Stimulated activated CD4-positive, alpha-beta T cell treated with anti-CD3 and anti-CD28 coated beads, Interleukin-15, amount 100 ng/mL, for 24 hours (primary cell): Measurements from ENCODE around the gene KLRG1.

ENCODE experiments used
- DNase-seq: peaks from one replicate; pipeline ENCODE4 v3.0.0-alpha.2; 2020

The KLRG1 gene

GRCh38 chr12:8987163-8987562, 2.2 kb upstream of the KLRG1 start:
- DNase-seq, result no peak

GRCh38 chr12:8987685-8988084, 1.7 kb upstream of the KLRG1 start:
- no peak for DNase-seq

GRCh38 chr12:8991371-8992345, 2.3 kb downstream of the KLRG1 start:
- DNase-seq, result no peak

- DNase-seq, result no peak
Observed at GRCh38 chr12:8993827-8994226, 4.5 kb downstream of the KLRG1 start.

GRCh38 chr12:8995021-8995775, 5.9 kb downstream of the KLRG1 start:
- DNase-seq, result no peak

DNA sequence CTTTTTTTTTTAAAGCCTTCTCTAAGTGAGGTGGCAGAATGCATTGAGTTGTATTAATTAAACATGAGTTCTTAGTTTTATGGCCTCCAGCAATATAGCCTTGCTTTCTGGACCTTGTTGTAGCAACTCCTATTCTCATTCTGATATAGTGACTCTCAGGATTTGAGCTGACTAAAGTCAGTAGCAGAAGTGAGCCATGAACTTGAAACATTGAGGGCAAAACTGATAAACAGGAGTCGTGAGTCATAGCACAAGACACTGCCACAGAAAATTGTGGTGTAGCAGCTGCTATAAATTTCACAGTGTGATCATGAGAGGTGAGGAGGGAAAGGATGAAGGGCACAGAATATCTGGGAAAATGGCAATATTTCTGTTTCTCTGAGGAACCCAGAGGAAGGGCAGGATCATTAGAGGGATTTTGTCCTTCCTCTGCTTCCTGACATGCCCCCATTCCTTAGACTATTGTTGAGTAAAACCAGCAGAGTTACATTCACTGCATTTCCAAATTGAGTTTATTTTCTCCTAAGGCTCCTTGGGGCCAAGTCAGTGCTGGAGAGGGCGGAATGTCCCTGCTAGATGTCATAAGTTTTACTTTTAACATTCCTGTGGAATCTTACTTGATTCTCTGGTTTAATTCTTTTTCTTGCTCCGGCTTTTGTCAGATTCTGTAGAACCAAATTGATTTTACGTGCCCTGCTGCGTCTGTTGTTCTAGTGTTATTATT, 7.5 kb downstream of the KLRG1 start:
- DNase-seq, result peak; percentile 46

DNA sequence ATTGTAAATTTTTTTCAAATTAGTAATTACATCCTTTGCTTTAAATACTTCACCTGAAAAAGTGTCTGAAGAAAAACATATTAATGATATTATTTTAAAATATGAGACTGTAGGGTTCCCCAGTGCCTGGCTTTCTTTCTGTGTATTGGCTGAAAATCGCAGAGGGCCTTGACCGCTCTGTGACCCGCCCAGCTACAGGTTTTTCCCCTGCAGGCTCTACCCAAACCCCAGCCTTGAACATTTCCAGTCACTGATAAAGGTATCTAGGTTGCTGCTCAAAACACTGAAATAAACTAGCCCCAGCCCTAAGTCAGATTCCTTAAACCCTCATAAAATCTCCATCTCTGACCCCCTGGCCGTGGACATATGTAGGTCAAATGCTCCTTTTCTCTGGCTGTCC, 11.9 kb downstream of the KLRG1 start:
- no peak for DNase-seq

DNA sequence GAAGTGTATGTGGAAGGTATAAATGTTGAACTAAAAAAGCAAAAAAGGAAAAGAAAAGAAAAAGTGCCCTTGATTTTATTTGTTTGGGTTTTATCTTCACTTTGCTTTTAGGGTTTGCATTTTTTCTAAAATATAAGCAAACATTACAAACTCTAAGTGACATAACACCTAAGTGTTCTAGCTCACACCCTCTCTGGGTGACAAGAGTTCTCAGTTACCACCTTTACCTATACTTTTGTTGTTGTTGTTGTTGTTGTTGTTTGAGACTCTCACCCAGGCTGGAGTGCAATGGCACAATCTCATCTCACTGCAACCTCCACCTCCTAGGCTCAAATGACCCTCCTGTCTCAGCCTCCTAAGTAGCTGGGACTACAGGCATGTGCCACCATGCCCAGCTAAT, 13.0 kb downstream of the KLRG1 start:
- no peak for DNase-seq

DNA sequence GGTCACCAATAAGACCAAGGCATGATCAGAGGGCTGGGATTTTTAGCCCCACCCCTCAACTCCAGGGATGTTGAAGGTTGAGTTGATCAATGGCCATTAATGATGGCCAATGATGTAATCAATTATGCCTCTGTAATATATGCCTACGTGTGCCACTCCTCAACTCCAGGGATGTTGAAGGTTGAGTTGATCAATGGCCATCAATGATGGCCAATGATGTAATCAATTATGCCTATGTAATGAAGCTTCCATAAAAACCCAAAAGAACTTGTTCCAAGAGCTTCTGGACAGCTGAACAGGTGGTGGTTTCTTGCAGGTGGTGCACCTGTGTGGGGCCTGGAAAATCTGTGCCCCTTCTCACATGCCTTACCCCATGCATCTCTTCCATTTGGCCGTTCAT, 33.2 kb downstream of the KLRG1 start:
- DNase-seq, result no peak

DNA sequence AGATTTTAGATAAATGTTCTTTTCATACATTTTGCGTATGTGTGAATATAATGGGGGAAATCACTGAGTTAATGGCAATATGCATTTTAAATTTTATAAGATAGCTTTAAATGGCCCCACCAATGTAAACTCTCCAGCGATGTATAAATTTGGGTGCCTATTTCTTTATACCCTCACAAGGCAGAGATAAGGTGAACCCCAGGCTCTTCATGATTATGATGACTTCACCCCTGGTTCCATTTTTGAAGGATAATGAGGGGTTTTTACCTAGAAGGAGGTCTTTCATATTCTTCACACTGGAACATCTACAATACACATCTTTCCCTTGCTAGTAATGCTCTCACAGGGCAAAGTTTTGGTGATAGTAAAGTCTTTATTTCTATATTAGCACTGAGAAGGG, 35.2 kb downstream of the KLRG1 start:
- no peak for DNase-seq

DNA sequence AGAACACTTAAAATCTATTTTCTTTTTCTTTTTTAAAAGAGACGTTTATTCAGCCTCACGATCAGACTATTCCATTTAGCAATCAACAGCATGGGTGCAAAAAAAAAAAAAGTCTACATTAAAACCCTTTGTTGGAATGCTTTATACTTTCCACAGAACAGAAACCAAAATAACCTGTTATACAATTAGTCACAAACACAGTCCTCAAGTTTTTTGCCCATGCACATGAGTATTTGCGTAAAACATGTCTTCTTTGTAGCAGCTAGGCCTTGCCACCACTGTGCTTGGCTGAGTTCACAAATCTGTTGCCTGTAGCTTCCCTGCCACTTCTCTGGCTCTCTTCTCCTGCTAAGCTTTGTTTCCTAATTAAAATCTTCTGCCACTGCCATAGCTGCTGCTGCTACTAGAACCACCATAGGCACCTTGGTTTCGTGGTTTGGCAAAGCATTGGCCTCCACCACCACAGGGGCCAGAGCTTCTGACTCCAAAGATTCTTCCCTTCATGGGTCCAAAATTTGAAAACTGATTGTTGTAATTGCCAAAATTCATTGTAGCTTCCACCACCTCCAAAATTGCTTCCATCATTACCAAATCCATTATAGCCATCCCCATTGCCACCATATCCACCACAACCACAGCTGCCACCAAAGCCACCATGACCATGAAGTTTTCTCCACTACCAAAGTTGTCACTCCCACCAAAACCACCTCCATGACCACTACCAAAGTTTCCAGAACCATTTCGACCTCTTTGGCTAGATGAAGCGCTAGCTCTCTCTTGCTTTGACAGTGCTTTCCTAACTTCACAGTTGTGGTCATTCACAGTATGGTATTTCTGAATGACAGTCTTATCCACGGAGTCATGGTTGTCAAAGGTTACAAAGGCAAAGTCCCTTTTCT, 38.1 kb downstream of the KLRG1 start:
- peak; percentile 62 for DNase-seq

GRCh38 chr12:9030776-9031175, 41.4 kb downstream of the KLRG1 start:
- DNase-seq, result no peak

- no peak for DNase-seq
Observed at GRCh38 chr12:9032202-9032964, 43.0 kb downstream of the KLRG1 start.

- DNase-seq, result no peak
Observed at GRCh38 chr12:9033265-9033887, 44.0 kb downstream of the KLRG1 start.

- DNase-seq, result no peak
Observed at GRCh38 chr12:9034095-9034494, 44.7 kb downstream of the KLRG1 start.

DNA sequence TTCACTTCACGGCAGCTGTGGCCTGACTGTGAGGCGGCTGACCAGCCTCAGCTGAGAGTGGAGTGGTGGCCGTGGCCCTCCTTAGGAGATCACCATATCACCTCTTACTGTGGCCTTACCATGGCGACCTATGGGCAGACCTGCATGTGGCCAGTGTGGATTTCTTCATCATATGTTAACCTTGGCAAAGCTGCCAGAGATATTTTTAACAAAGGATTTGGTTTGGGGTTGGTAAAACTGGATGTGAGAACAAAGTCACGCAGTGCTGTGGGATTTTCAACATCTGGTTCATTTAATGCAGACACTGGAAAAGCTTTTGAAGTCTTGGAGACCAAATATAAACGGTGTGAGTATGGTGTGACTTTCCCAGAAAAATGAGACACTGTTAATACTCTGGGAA, 46.9 kb downstream of the KLRG1 start:
- no peak for DNase-seq

DNA sequence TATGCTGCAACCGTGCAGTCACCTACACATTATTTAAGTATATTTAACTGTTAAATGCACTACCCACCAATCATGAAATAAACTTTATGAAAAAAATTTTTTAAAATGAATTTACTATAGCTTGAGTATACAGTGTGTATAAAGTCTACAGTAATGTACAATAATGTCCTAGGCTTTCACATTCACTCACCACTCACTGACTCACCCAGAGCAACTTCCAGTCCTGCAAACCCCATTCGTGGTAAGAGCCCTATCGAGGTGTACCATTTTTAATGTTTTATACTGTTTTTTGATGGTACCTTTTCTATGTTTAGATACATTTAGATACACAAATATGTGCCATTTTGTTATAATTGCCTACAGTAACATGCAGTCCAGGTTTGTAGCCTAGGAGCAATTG, 48.1 kb downstream of the KLRG1 start:
- peak; percentile 21 for DNase-seq

DNA sequence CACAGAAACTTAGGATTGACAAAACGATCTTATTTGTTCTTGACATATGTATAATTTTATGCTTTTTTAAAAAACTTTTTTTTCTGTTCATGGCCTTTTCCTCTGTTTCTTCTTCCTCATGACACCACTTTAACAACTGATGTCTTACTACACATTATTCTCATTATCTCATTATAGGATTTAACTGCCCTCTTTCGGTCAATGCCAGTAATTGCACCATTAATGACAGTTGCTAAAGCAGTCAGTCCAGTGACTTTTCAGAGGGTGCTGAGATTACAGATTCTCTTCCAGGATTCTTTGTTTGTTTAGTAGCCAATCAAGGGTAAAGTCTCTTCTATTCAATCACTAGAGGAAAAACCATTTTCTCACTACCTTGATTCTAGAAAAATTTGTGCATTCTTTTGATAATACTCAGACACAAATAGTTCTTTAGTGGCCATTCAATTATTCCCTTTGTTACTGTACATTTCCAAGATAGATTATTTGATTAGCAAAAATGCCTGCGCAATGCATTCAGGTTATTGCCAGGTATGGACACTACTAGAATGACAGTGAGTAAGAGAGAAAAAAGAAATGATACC, 50.1 kb downstream of the KLRG1 start:
- no peak for DNase-seq

DNA sequence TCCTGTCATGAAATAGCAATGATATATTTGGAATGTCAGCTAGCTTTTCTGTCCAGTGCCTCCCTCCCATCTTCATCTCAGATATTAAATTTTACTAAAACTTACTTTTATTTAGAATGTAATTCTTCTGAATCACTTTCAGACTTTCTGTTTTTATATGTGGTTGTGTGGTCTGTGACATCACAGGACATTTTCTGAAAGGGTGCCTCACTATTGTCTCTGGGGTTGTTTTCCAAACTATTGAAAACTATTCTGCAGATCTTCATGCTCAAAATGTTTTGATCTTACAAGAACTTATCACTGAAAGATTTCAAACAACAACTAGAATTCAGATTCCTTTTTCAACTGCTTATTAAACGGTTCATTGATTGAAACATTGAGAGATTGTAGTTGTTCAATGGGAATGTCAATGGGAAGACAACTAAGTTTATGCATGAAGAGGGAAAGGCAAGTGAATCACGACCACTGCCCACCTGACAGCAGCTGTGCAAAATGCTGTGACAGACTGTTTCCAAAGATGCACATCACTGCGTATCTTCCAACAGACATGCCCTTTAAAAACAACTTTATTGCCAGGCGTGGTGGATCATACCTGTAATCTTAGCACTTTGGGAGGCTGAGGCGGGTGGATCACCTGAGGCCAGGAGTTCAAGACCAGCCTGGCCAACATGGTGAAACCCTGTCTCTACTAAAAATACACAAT, 51.3 kb downstream of the KLRG1 start:
- no peak for DNase-seq

DNA sequence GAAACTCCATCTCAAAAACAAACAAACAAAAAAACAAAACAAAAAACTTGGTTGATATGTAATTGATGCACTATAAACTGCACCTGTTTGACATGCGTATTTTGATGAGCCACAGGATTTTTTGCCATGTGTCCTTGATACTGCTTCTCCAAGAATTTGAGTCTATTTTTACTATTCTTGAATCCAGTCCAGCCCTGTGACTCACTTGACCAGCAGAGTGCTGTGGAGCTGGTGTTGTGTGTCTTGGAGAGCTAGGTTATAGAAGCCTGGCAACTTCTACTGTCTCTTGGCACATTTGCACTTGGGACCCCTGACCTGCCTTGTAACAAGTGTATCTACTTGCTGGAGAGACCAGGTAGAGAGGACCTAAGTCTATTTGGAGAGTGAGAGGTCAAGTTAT, 52.0 kb downstream of the KLRG1 start:
- no peak for DNase-seq
